HG03469 (cell line): ENCODE measurements around the gene VSIG10L2.
"Not testable (repeated sequence)": the region's sequence is repeated elsewhere in the genome, so short reads cannot be mapped to it uniquely, and the experiment has no call there.

Source experiments
- ATAC-seq: cut with Tn5 transposase; IDR thresholded peaks from one replicate; pipeline ENCODE4 v1.9.1; 2021; ENCODE audit warnings: mild to moderate bottlenecking, moderate library complexity, moderate number of reproducible peaks; ENCODE audit not compliant: unreplicated experiment

The VSIG10L2 gene

GRCh38 chr11:125959511-125959910, 13.7 kb downstream of the VSIG10L2 start:
- no peak for ATAC-seq

GRCh38 chr11:125959931-125960330, 14.1 kb downstream of the VSIG10L2 start:
- ATAC-seq: no peak

- ATAC-seq: no peak
Measured at GRCh38 chr11:125960771-125961170, 14.9 kb downstream of the VSIG10L2 start.

- ATAC-seq: no peak
Measured at GRCh38 chr11:125967515-125967914, 21.7 kb downstream of the VSIG10L2 start.

GRCh38 chr11:125968354-125968753, 22.5 kb downstream of the VSIG10L2 start:
- no peak for ATAC-seq

GRCh38 chr11:125971618-125972017, 25.8 kb downstream of the VSIG10L2 start:
- ATAC-seq: no peak

GRCh38 chr11:125974284-125974683, 28.4 kb downstream of the VSIG10L2 start:
- ATAC-seq: no peak

GRCh38 chr11:125975634-125976033, 29.8 kb downstream of the VSIG10L2 start:
- no peak for ATAC-seq

- no peak for ATAC-seq
Measured at GRCh38 chr11:125976156-125976555, 30.3 kb downstream of the VSIG10L2 start.

- ATAC-seq: no peak
Measured at GRCh38 chr11:125977333-125977732, 31.5 kb downstream of the VSIG10L2 start.

- ATAC-seq: no peak
Measured at GRCh38 chr11:125978181-125978716, 32.4 kb downstream of the VSIG10L2 start.

GRCh38 chr11:125978778-125979407, 33.0 kb downstream of the VSIG10L2 start:
- no peak for ATAC-seq

GRCh38 chr11:125979511-125979910, 33.7 kb downstream of the VSIG10L2 start:
- no peak for ATAC-seq

- no peak for ATAC-seq
Measured at GRCh38 chr11:125980436-125980835, 34.6 kb downstream of the VSIG10L2 start.

- no peak for ATAC-seq
Measured at GRCh38 chr11:125982348-125982730, 36.5 kb downstream of the VSIG10L2 start.

GRCh38 chr11:125985956-125986355, 40.1 kb downstream of the VSIG10L2 start:
- not testable (repeated sequence) for ATAC-seq

GRCh38 chr11:125987066-125987641, 41.3 kb downstream of the VSIG10L2 start:
- no peak for ATAC-seq

- ATAC-seq: no peak
Measured at GRCh38 chr11:125990244-125990643, 44.4 kb downstream of the VSIG10L2 start.

- no peak for ATAC-seq
Measured at GRCh38 chr11:125992893-125993292, 47.0 kb downstream of the VSIG10L2 start.

- no peak for ATAC-seq
Measured at GRCh38 chr11:125994509-125994908, 48.7 kb downstream of the VSIG10L2 start.

- ATAC-seq: peak; percentile 94
Measured at GRCh38 chr11:125995313-125995712, 49.5 kb downstream of the VSIG10L2 start.

- no peak for ATAC-seq
Measured at GRCh38 chr11:125998267-125998666, 52.4 kb downstream of the VSIG10L2 start.
